Large intestine (tissue), 3 donors: ENCODE results near the gene PLXDC2. TPM values are rescaled to one million over a fixed set of nuclear protein-coding genes. Genes with fewer than 3 reads are reported as not detected.

Experiments used
- DNase-seq, 2 donors: peaks; one replicate each; pipeline versions ENCODE4 v3.0.0 to v3.0.0-alpha.2; 2013
- H3K27ac ChIP-seq: one replicate; pipeline ENCODE4 v1.5.1; 2013; ENCODE audit warnings: low read length
- H3K27me3 ChIP-seq: 2 replicates; pipeline ENCODE4 v1.6.1; 2013; ENCODE audit warnings: low read length; ENCODE audit not compliant: control insufficient read depth, insufficient read depth
- H3K36me3 ChIP-seq: 2 replicates; pipeline ENCODE4 v1.6.1; 2013; ENCODE audit warnings: low read length; ENCODE audit not compliant: control insufficient read depth, insufficient read depth
- H3K4me1 ChIP-seq: one replicate; pipeline ENCODE4 v1.6.1; 2013; ENCODE audit warnings: low read length; ENCODE audit not compliant: control insufficient read depth, insufficient read depth
- H3K4me3 ChIP-seq: one replicate; pipeline ENCODE4 v1.5.1; 2013; ENCODE audit warnings: low read length
- H3K9me3 ChIP-seq: one replicate; pipeline ENCODE4 v1.6.1; 2013; ENCODE audit warnings: mild to moderate bottlenecking, low read depth, low read length, moderate library complexity; ENCODE audit not compliant: control insufficient read depth
- WGBS: methylation state at CpG from one replicate; pipeline ENCODE4 v1.1.5; 2013; ENCODE audit warnings: low lambda C conversion rate; ENCODE audit not compliant: insufficient coverage; 5-methylcytosine and 5-hydroxymethylcytosine counted together
- polyA plus RNA-seq: library from polyadenylated mRNA; unstranded; fragments of 120-200 nt; gene quantifications from one replicate; pipeline ENCODE4 v1.2.1, GENCODE V29; 2013

Gene PLXDC2
- polyA plus RNA-seq, 1 donor = 19.0 TPM

DNA sequence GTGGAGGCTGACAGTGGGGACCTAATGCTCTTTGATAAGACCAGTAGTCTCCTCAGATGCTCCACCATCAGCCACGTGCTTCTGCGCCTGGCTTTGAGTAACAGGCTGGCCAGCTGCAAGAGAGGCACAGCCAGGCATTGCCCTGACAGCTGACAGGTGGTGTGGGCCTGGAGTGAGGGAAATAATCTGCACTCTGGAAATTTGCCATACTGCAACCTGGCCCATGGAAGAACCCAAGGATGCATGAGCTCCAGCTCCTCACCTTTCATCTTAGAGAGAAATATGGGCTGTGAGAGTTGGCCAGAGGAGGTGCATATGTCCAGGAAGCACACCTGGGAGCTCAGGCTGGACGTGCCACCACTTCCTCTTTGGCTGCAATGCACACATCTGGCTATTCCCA lies 118.9 kb downstream of the PLXDC2 start:
- Histone ChIP-seq H3K9me3 (no peaks in the 10 kb centered on the region), H3K27ac (no peak overlapping the region), H3K36me3 (peaks cover 2% of the 10 kb centered on the region), H3K27me3 (no peaks in the 10 kb centered on the region), H3K4me1 (no peaks in the 10 kb centered on the region), H3K4me3 (no peak overlapping the region)
- DNase-seq = no peak
- no CpG with 5 or more reads among the region's 3 CpGs for WGBS

DNA sequence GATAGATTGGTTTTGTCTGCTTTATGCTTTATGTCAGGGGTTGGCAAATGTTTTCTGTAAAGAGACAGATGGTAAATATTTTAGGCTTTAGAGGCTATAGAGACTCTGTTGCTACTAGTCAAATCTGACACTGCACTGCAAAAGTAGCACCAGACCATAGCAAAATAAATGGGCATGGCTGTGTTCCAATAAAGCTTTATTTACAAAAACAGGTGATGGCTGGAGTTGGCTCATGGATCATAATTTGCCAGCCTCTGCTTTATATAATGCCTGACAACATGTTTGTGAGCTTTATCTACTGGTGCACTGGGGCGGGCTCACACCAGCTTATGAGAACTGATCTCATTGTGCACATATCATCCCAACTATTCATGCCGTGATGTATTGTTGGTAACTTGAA lies 120.1 kb downstream of the PLXDC2 start:
- DNase-seq = no peak
- Histone ChIP-seq H3K9me3 (no peaks in the 10 kb centered on the region), H3K4me1 (no peaks in the 10 kb centered on the region), H3K4me3 (no peak overlapping the region), H3K36me3 (peaks cover 2% of the 10 kb centered on the region), H3K27ac (no peak overlapping the region), H3K27me3 (no peaks in the 10 kb centered on the region)
- 40% methylated on average over 1 of the region's 2 CpGs for WGBS

DNA sequence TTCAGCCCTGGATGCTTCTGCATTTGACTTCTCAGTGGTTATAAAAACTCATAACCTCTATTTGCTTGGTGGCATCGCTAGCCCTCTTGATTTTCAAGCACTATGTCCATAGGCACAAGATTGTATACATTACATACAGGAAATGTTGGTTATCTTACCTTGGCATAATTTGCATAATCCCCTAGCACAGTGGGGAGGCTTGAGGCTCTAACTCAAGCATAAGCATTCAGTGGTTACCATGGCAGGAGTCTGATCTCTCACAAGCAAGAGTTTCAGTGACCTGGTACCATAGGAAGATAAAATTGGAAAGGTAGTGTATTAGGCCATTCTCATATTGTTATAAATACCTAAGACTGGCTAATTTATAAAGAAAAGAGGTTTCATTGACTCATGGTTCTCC lies 121.8 kb downstream of the PLXDC2 start:
- H3K27ac ChIP-seq = no peak overlapping the region
- no peaks in the 10 kb centered on the region for H3K27me3 ChIP-seq
- no peak overlapping the region for H3K4me3 ChIP-seq
- H3K4me1 ChIP-seq = no peaks in the 10 kb centered on the region
- DNase-seq = no peak
- WGBS = no CpG with 5 or more reads among the region's 1 CpG
- H3K9me3 ChIP-seq = no peaks in the 10 kb centered on the region
- H3K36me3 ChIP-seq = peaks cover 2% of the 10 kb centered on the region

DNA sequence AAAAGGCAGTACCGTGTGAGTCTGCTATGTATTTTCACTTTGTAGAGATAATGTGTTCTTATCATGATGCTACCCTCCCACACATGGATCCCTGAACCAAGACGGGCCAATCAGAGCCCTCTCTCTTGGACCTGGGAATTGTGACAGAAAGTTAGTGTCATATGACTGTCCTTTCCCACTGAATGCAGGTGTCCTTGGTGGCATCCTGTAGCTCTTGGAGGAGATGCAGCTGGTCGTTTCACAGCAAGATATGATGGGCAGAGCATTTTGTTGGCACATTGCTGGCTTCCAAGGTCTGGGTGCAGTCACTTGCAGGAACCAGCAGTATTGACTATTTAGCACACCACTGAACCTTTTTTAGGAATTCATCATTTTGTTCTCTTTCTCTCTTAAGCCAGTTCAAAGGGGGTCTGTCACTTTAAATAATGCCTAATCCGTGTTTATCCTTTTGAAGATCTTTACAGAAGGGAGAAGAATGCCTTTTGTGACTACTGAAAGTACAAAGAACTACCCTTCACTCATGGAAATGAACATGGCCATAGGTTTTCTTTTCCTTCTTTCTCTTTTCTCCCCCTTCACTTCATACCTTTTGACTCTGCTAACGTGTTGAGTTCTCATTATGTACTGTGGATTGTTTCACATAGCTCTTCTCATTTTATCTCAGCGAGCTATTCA lies 125.1 kb downstream of the PLXDC2 start:
- Histone ChIP-seq H3K9me3 (no peaks in the 10 kb centered on the region), H3K4me3 (no peak overlapping the region), H3K27me3 (no peaks in the 10 kb centered on the region), H3K4me1 (no peaks in the 10 kb centered on the region), H3K27ac (no peak overlapping the region), H3K36me3 (no peaks in the 10 kb centered on the region)
- WGBS = 100% methylated on average over 1 of the region's 6 CpGs
- no peak for DNase-seq

DNA sequence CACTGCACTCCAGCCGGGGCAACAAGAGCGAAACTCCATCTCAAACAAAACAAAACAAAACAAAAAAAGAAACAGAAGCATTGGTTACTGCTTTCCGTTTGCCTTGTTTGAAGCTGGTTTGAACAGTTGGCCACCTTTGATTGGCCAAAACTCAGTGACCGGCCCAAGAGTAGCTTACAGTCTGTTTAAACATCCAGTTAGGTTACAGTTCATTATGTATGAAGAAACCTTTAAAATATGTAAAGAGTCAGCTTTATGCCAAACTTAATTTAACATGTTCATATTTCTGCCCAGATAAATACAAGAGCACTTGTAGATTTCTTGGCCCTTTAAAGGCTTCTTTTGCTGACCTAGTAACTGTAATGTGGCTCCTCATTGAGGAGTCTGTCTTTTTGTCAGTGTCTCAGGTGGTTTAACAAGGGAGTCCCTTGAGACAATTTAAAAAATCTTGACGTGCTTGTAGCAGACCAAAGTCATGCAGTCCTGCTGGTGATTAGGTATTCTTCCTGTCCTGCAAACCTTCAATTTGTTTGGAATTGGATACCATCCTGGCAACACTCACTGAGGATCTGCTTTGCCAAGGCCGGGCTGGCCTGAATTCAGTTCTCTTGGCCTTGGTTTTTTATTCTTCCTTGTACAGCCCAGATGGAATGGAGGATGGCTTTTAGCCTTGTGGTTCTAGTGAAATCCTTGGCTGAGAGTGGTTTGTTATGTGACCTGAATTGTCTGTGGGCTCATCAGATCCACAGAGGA lies 128.9 kb downstream of the PLXDC2 start:
- no peaks in the 10 kb centered on the region for H3K27me3 ChIP-seq
- no CpG with 5 or more reads among the region's 6 CpGs for WGBS
- no peak for DNase-seq
- H3K27ac ChIP-seq = no peak overlapping the region
- no peak overlapping the region for H3K4me3 ChIP-seq
- no peaks in the 10 kb centered on the region for H3K4me1 ChIP-seq
- H3K9me3 ChIP-seq = no peaks in the 10 kb centered on the region
- H3K36me3 ChIP-seq = no peaks in the 10 kb centered on the region

DNA sequence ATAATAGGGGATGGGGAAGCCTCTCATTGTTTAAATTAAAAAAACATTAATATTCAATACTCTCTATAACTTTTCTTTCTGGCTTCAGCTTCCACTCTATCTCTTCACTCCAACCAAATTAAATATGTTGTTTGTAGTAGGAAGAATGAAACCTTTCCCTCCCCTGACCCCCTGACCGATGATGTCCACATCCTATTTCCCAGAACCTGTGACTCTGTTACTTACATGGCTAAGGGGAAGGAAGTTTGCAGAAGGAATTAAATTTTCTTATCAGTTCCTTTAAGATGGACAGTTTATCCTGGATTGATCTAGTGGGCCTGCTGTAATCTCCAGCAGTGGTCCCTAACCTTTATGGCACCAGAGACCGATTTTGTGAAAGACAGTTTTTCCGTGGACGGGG lies 130.0 kb downstream of the PLXDC2 start:
- no peak for DNase-seq
- Histone ChIP-seq H3K4me1 (no peaks in the 10 kb centered on the region), H3K27me3 (no peaks in the 10 kb centered on the region), H3K36me3 (no peaks in the 10 kb centered on the region), H3K9me3 (no peaks in the 10 kb centered on the region), H3K4me3 (no peak overlapping the region), H3K27ac (no peak overlapping the region)
- no CpG with 5 or more reads among the region's 4 CpGs for WGBS

DNA sequence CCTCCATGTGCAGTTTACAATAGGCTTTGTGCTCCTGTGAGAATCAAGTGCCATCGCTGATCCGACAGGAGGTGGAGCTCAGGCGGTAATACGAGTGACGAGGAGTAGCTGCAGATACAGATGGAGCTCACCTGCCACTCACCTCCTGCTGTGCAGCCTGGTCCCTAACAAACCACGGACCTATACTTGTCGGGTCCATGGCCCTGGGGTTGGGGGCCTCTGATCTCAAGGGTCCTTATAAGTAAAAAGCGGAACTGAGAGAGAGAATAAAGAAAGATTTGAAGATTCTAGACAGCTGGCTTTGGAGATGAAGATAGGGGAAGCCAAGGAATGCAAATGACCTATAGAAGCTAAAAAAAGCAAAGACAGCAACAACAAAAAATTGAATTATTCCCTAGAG lies 130.6 kb downstream of the PLXDC2 start:
- no peak overlapping the region for H3K27ac ChIP-seq
- no peaks in the 10 kb centered on the region for H3K4me1 ChIP-seq
- no peaks in the 10 kb centered on the region for H3K9me3 ChIP-seq
- H3K27me3 ChIP-seq = no peaks in the 10 kb centered on the region
- 71% methylated on average over 1 of the region's 8 CpGs for WGBS
- H3K36me3 ChIP-seq = no peaks in the 10 kb centered on the region
- no peak overlapping the region for H3K4me3 ChIP-seq
- no peak for DNase-seq

DNA sequence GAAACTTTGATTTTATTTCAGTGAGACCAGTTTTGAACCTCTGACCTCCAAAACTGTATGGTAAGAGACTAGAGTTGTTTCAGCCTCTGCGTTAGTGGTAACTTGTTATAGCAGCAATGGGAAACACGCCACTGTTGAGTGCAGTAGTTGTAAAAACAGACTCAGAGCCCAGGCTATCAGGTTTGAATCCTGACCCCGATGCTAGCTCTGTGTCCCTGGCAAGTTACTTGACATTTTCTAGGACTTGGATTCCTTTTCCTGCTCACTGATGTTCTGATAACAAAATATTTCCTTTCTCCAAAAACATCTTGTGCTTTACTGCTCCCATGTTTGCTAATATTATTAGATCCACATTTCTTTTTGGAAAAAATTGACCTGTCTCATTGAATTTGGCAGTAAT lies 131.0 kb downstream of the PLXDC2 start:
- WGBS = no CpG with 5 or more reads among the region's 3 CpGs

DNA sequence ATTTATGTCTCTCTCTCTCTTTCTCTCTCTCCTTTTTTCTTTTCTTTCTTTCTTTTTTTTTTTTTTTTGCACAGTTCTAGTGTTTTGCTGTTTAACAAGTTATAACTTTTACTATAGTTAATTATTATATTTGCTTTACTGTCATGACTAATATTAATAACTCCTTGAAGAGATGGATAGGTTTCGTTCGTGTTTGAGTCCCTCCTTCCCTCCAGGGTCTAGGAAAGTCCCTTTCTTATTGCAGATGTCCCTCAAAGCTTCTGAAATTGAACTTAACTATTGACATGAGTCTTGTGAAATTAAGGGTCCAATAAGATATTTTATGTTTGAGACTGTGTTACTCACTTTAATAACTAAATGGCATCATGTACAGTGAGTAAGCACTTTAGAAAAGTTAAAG lies 131.4 kb downstream of the PLXDC2 start:
- Histone ChIP-seq H3K9me3 (no peaks in the 10 kb centered on the region), H3K27ac (no peak overlapping the region), H3K4me3 (no peak overlapping the region), H3K4me1 (no peaks in the 10 kb centered on the region), H3K36me3 (no peaks in the 10 kb centered on the region), H3K27me3 (no peaks in the 10 kb centered on the region)
- no peak for DNase-seq
- WGBS = no CpG with 5 or more reads among the region's 2 CpGs

More for the DNA sequence above, 131.0 kb downstream of the PLXDC2 start:
- Histone ChIP-seq H3K9me3 (no peaks in the 10 kb centered on the region), H3K4me1 (no peaks in the 10 kb centered on the region), H3K27ac (no peak overlapping the region), H3K4me3 (no peak overlapping the region), H3K36me3 (no peaks in the 10 kb centered on the region), H3K27me3 (no peaks in the 10 kb centered on the region)
- no peak for DNase-seq

DNA sequence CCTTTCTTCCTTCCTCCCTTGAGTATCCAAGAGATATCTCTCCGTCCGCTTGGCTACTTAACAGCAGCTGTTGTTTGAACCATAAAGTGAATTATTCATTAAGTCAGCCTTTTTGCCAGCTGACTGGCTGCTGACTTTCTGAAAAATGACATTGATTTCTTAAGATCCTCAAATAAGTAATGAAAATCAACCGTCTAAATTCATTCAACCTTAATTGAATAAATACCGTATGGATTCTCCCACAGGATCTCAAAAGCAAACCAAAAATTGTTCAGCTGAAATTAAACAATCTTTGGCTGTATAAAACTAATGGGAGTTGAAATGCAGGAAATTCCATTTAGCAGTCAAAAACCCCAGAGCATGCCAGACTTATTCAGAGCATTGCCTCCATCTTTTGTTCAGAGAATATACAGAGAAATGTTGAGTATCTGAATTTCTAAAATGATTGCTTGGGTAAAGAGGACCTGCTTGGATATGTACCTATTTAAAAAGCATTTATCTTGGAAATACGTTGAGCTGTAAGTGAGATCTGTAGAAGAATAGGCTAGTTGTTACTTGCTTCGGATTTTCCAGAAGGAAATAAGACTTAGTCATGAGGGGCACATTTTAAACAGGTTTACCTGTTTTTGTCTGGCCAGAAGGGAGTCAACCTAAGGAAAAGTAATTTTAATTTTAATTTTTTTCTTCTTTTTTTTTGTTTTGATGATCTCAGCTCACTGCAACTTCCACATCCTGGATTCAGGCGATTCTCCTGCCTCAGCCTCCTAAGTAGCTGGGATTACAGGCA lies 136.2 kb downstream of the PLXDC2 start:
- no peaks in the 10 kb centered on the region for H3K4me1 ChIP-seq
- no peak for DNase-seq
- no peak overlapping the region for H3K27ac ChIP-seq
- 83% methylated on average over 4 of the region's 7 CpGs for WGBS
- no peaks in the 10 kb centered on the region for H3K27me3 ChIP-seq
- H3K9me3 ChIP-seq = no peaks in the 10 kb centered on the region
- no peaks in the 10 kb centered on the region for H3K36me3 ChIP-seq
- H3K4me3 ChIP-seq = no peak overlapping the region
